ENCODE data around the gene UBE2S.
"Not testable (repeated sequence)": the region's sequence is repeated elsewhere in the genome, so short reads cannot be mapped to it uniquely, and the experiment has no call there.

UBE2S gene

GRCh38 chr19:55419624-55420236 is 12.1 kb upstream of the UBE2S start:
- Histone ChIP-seq H3K27me3 (ENCODE audit: control insufficient read depth, insufficient read depth, low read length) (peaks cover 9% of the 10 kb centered on the region), H3K27ac (ENCODE audit: low read length) (no peak overlapping the region), H3K9ac (ENCODE audit: low read length) (no peak overlapping the region), H3K9me3 (ENCODE audit: control insufficient read depth, low read depth, low read length) (no peaks in the 10 kb centered on the region), H3K4me3 (ENCODE audit: low read length) (no peak overlapping the region), H3K4me1 (ENCODE audit: control insufficient read depth, low read depth, low read length) (peaks cover 4% of the 10 kb centered on the region), H3K36me3 (ENCODE audit: control insufficient read depth, low read depth, low read length) (no peaks in the 10 kb centered on the region)

- no peaks in the 10 kb centered on the region for H3K36me3 ChIP-seq (ENCODE audit: control insufficient read depth, low read depth, low read length)
- no peak overlapping the region for H3K9ac ChIP-seq (ENCODE audit: low read length)
- H3K27me3 ChIP-seq (ENCODE audit: control insufficient read depth, insufficient read depth, low read length) = peaks cover 9% of the 10 kb centered on the region
- H3K27ac ChIP-seq (ENCODE audit: low read length) = no peak overlapping the region
- H3K4me1 ChIP-seq (ENCODE audit: control insufficient read depth, low read depth, low read length) = peaks cover 4% of the 10 kb centered on the region
- H3K9me3 ChIP-seq (ENCODE audit: control insufficient read depth, low read depth, low read length) = no peaks in the 10 kb centered on the region
- H3K4me3 ChIP-seq (ENCODE audit: low read length) = no peak overlapping the region
Observed at GRCh38 chr19:55419103-55419502, 11.5 kb upstream of the UBE2S start.

- Histone ChIP-seq H3K27ac (ENCODE audit: low read length) (no peak overlapping the region), H3K36me3 (ENCODE audit: control insufficient read depth, low read depth, low read length) (no peaks in the 10 kb centered on the region), H3K9ac (ENCODE audit: low read length) (no peak overlapping the region), H3K9me3 (ENCODE audit: control insufficient read depth, low read depth, low read length) (no peaks in the 10 kb centered on the region), H3K4me1 (ENCODE audit: control insufficient read depth, low read depth, low read length) (peaks cover 4% of the 10 kb centered on the region), H3K27me3 (ENCODE audit: control insufficient read depth, insufficient read depth, low read length) (peaks cover 9% of the 10 kb centered on the region), H3K4me3 (ENCODE audit: low read length) (no peak overlapping the region)
Observed at GRCh38 chr19:55418185-55418584, 10.6 kb upstream of the UBE2S start.

GRCh38 chr19:55410168-55410567 is 2.6 kb upstream of the UBE2S start:
- no peak overlapping the region for H3K4me3 ChIP-seq (ENCODE audit: low read length)
- H3K4me1 ChIP-seq (ENCODE audit: control insufficient read depth, low read depth, low read length) = peaks cover 19% of the 10 kb centered on the region
- no peak overlapping the region for H3K9ac ChIP-seq (ENCODE audit: low read length)
- H3K27ac ChIP-seq (ENCODE audit: low read length) = no peak overlapping the region
- H3K36me3 ChIP-seq (ENCODE audit: control insufficient read depth, low read depth, low read length) = peaks cover 16% of the 10 kb centered on the region
- no peaks in the 10 kb centered on the region for H3K27me3 ChIP-seq (ENCODE audit: control insufficient read depth, insufficient read depth, low read length)
- no peaks in the 10 kb centered on the region for H3K9me3 ChIP-seq (ENCODE audit: control insufficient read depth, low read depth, low read length)

GRCh38 chr19:55409179-55409578 is 1.6 kb upstream of the UBE2S start:
- not testable (repeated sequence) for H3K27me3 ChIP-seq (ENCODE audit: control insufficient read depth, insufficient read depth, low read length); H3K27ac ChIP-seq (ENCODE audit: low read length)
- peaks cover 19% of the 10 kb centered on the region for H3K4me1 ChIP-seq (ENCODE audit: control insufficient read depth, low read depth, low read length)

GRCh38 chr19:55408533-55408872 is 915 bp upstream of the UBE2S start:
- Histone ChIP-seq H3K9ac (ENCODE audit: low read length) (peak overlapping the region; percentile 46), H3K36me3 (ENCODE audit: control insufficient read depth, low read depth, low read length) (peaks cover 29% of the 10 kb centered on the region), H3K27ac (ENCODE audit: low read length) (peak overlapping the region; percentile 93), H3K4me1 (ENCODE audit: control insufficient read depth, low read depth, low read length) (peaks cover 19% of the 10 kb centered on the region), H3K27me3 (ENCODE audit: control insufficient read depth, insufficient read depth, low read length) (no peaks in the 10 kb centered on the region), H3K9me3 (ENCODE audit: control insufficient read depth, low read depth, low read length) (no peaks in the 10 kb centered on the region), H3K4me3 (ENCODE audit: low read length) (peak overlapping the region; percentile 45)

More at GRCh38 chr19:55409179-55409578, 1.6 kb upstream of the UBE2S start:
- peaks cover 24% of the 10 kb centered on the region for H3K36me3 ChIP-seq (ENCODE audit: control insufficient read depth, low read depth, low read length)
- not testable (repeated sequence) for H3K9ac ChIP-seq (ENCODE audit: low read length); H3K4me3 ChIP-seq (ENCODE audit: low read length); H3K9me3 ChIP-seq (ENCODE audit: control insufficient read depth, low read depth, low read length)

- Histone ChIP-seq H3K27ac (ENCODE audit: low read length) (peak overlapping the region; percentile 94), H3K4me3 (ENCODE audit: low read length) (peak overlapping the region; percentile 82), H3K4me1 (ENCODE audit: control insufficient read depth, low read depth, low read length) (peaks cover 19% of the 10 kb centered on the region), H3K9ac (ENCODE audit: low read length) (peak overlapping the region; percentile 86), H3K36me3 (ENCODE audit: control insufficient read depth, low read depth, low read length) (peaks cover 34% of the 10 kb centered on the region), H3K27me3 (ENCODE audit: control insufficient read depth, insufficient read depth, low read length) (no peaks in the 10 kb centered on the region), H3K9me3 (ENCODE audit: control insufficient read depth, low read depth, low read length) (no peaks in the 10 kb centered on the region)
Observed at GRCh38 chr19:55407800-55408532, 378 bp upstream of the UBE2S start.

- peaks cover 19% of the 10 kb centered on the region for H3K4me1 ChIP-seq (ENCODE audit: control insufficient read depth, low read depth, low read length)
- no peak overlapping the region for H3K27ac ChIP-seq (ENCODE audit: low read length)
- peaks cover 44% of the 10 kb centered on the region for H3K36me3 ChIP-seq (ENCODE audit: control insufficient read depth, low read depth, low read length)
- no peaks in the 10 kb centered on the region for H3K9me3 ChIP-seq (ENCODE audit: control insufficient read depth, low read depth, low read length)
- peak overlapping the region; percentile 86 for H3K9ac ChIP-seq (ENCODE audit: low read length)
- peak overlapping the region; percentile 82 for H3K4me3 ChIP-seq (ENCODE audit: low read length)
- no peaks in the 10 kb centered on the region for H3K27me3 ChIP-seq (ENCODE audit: control insufficient read depth, insufficient read depth, low read length)
Observed at GRCh38 chr19:55406826-55407549, 600 bp downstream of the UBE2S start.

GRCh38 chr19:55406091-55406825 is 1.3 kb downstream of the UBE2S start:
- Histone ChIP-seq H3K27ac (ENCODE audit: low read length) (no peak overlapping the region), H3K27me3 (ENCODE audit: control insufficient read depth, insufficient read depth, low read length) (no peaks in the 10 kb centered on the region), H3K36me3 (ENCODE audit: control insufficient read depth, low read depth, low read length) (peaks cover 51% of the 10 kb centered on the region), H3K4me3 (ENCODE audit: low read length) (peak overlapping the region; percentile 82), H3K9me3 (ENCODE audit: control insufficient read depth, low read depth, low read length) (no peaks in the 10 kb centered on the region), H3K9ac (ENCODE audit: low read length) (no peak overlapping the region), H3K4me1 (ENCODE audit: control insufficient read depth, low read depth, low read length) (peaks cover 19% of the 10 kb centered on the region)

- Histone ChIP-seq H3K27me3 (ENCODE audit: control insufficient read depth, insufficient read depth, low read length) (no peaks in the 10 kb centered on the region), H3K27ac (ENCODE audit: low read length) (no peak overlapping the region), H3K9me3 (ENCODE audit: control insufficient read depth, low read depth, low read length) (no peaks in the 10 kb centered on the region), H3K4me3 (ENCODE audit: low read length) (peak overlapping the region; percentile 82), H3K9ac (ENCODE audit: low read length) (no peak overlapping the region), H3K4me1 (ENCODE audit: control insufficient read depth, low read depth, low read length) (peaks cover 19% of the 10 kb centered on the region), H3K36me3 (ENCODE audit: control insufficient read depth, low read depth, low read length) (peaks cover 57% of the 10 kb centered on the region)
Observed at GRCh38 chr19:55405638-55406037, 1.9 kb downstream of the UBE2S start.

GRCh38 chr19:55402509-55402908 is 5.1 kb downstream of the UBE2S start:
- H3K27me3 ChIP-seq (ENCODE audit: control insufficient read depth, insufficient read depth, low read length) = no peaks in the 10 kb centered on the region
- H3K27ac ChIP-seq (ENCODE audit: low read length) = no peak overlapping the region
- H3K9me3 ChIP-seq (ENCODE audit: control insufficient read depth, low read depth, low read length) = no peaks in the 10 kb centered on the region
- no peak overlapping the region for H3K4me3 ChIP-seq (ENCODE audit: low read length)
- H3K4me1 ChIP-seq (ENCODE audit: control insufficient read depth, low read depth, low read length) = peaks cover 14% of the 10 kb centered on the region
- H3K9ac ChIP-seq (ENCODE audit: low read length) = no peak overlapping the region
- H3K36me3 ChIP-seq (ENCODE audit: control insufficient read depth, low read depth, low read length) = peaks cover 62% of the 10 kb centered on the region
